OCI-LY1 (cell line): Measurements from ENCODE around the gene LCP2.

Experiments used
- H2AFZ ChIP-seq: fragments of 200-600 bp; sonication (generic), shearing (Covaris generic); 2 replicates; pipeline ENCODE4 v1.6.0; 2014; ENCODE audit warnings: antibody characterized with exemption, mild to moderate bottlenecking, low read length
- H3F3A ChIP-seq: fragments of 200-600 bp; sonication (generic), shearing (Covaris generic); 2 replicates; pipeline ENCODE4 v1.6.0; 2014; ENCODE audit warnings: mild to moderate bottlenecking, antibody characterized with exemption, low read length, moderate library complexity; ENCODE audit not compliant: insufficient read depth
- H3K27ac ChIP-seq: fragments of 200-600 bp; sonication (generic); 2 replicates; pipeline ENCODE4 v1.5.1; 2014; ENCODE audit warnings: low read length, mixed run types, mild to moderate bottlenecking, low read depth; ENCODE audit not compliant: poor library complexity, severe bottlenecking
- H3K27me3 ChIP-seq: fragments of 200-600 bp; sonication (generic); 2 replicates; pipeline ENCODE4 v1.6.0; 2014; ENCODE audit warnings: antibody characterized with exemption, mild to moderate bottlenecking, low read length, moderate library complexity; ENCODE audit not compliant: insufficient read depth
- H3K36me3 ChIP-seq: fragments of 200-600 bp; sonication (generic); 2 replicates; pipeline ENCODE4 v1.6.1; 2014; ENCODE audit warnings: mild to moderate bottlenecking, antibody characterized with exemption, low read length, moderate library complexity, mixed read lengths; ENCODE audit not compliant: insufficient read depth
- H3K4me1 ChIP-seq: fragments of 200-600 bp; sonication (generic); 2 replicates; pipeline ENCODE4 v1.5.1; 2014; ENCODE audit warnings: mild to moderate bottlenecking, low read length, moderate library complexity; ENCODE audit not compliant: insufficient read depth, severe bottlenecking
- H3K4me2 ChIP-seq: fragments of 200-600 bp; sonication (generic), shearing (Covaris generic); 2 replicates; pipeline ENCODE4 v1.6.1; 2014; ENCODE audit warnings: low read length
- H3K4me3 ChIP-seq: fragments of 200-600 bp; sonication (generic); 2 replicates; pipeline ENCODE4 v1.5.1; 2014; ENCODE audit warnings: low read length, low read depth, mild to moderate bottlenecking, mixed read lengths; ENCODE audit not compliant: poor library complexity, severe bottlenecking
- H3K79me2 ChIP-seq: fragments of 200-600 bp; shearing (Covaris generic); 2 replicates; pipeline ENCODE4 v1.6.1; 2016; ENCODE audit warnings: mixed run types, low read length, mixed read lengths; ENCODE audit not compliant: insufficient read depth
- H3K9ac ChIP-seq: fragments of 200-600 bp; sonication (generic), shearing (Covaris generic); 2 replicates; pipeline ENCODE4 v1.6.1; 2014; ENCODE audit warnings: mild to moderate bottlenecking, low read length, mixed read lengths
- H3K9me2 ChIP-seq: fragments of 200-600 bp; sonication (generic), shearing (Covaris generic); 2 replicates; pipeline ENCODE4 v1.6.1; 2014; ENCODE audit warnings: low read depth, mild to moderate bottlenecking, low read length, mixed read lengths
- H3K9me3 ChIP-seq: fragments of 200-600 bp; shearing (Covaris generic); 2 replicates; pipeline ENCODE4 v1.6.1; 2014; ENCODE audit warnings: low read length, mixed read lengths
- H4K20me1 ChIP-seq: fragments of 200-600 bp; sonication (generic), shearing (Covaris generic); 2 replicates; pipeline ENCODE4 v1.6.0; 2016; ENCODE audit warnings: mild to moderate bottlenecking, low read length; ENCODE audit not compliant: insufficient read depth
- CTCF ChIP-seq: fragments of 200-600 bp; sonication (generic), shearing (Covaris generic); IDR thresholded peaks from 2 replicates; pipeline ENCODE4 v1.5.1; 2017; ENCODE audit warnings: mild to moderate bottlenecking, antibody characterized with exemption, low read length, moderate library complexity, mixed read lengths
- EZH2 ChIP-seq: fragments of 200-600 bp; sonication (generic), shearing (Covaris generic); IDR thresholded peaks from 2 replicates; pipeline ENCODE4 v1.8.0; 2017; ENCODE audit warnings: borderline replicate concordance, mixed run types, mild to moderate bottlenecking, antibody characterized with exemption, low read length, moderate library complexity, mixed read lengths

Gene LCP2

DNA sequence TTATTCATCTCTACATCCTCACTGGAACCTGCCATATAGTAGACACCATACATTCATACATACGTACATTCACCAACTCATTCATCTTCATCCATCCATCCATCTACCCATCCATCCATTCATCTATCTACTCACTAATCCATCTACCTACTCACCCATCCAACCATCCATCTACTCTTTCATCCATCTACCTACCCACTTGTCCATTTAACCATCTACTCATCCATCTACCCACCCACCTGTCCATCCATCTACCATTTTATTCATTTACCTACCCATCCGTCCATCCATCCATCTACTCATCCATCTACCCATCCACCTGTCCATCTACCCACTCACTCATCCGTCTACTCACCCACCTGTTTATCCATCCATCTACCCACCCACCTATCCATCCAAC is 31.9 kb upstream of the LCP2 start:
- H3K4me1 ChIP-seq = peaks cover 9% of the 10 kb centered on the region
- H3K27me3 ChIP-seq = peaks cover 4% of the 10 kb centered on the region; the same call in 1 of the 2 replicates
- no peak overlapping the region for H3K27ac ChIP-seq
- no peak overlapping the region for H3K4me3 ChIP-seq
- H3K4me2 ChIP-seq = no peak overlapping the region
- no peak overlapping the region for H2AFZ ChIP-seq
- no peaks in the 10 kb centered on the region for H3K36me3 ChIP-seq
- no peaks in the 10 kb centered on the region for H3F3A ChIP-seq
- no peaks in the 10 kb centered on the region for H3K9me3 ChIP-seq
- TF ChIP-seq CTCF (no peak), EZH2 (no peak)
- H3K79me2 ChIP-seq = no peaks in the 10 kb centered on the region
- H3K9me2 ChIP-seq = no peaks in the 10 kb centered on the region
- H4K20me1 ChIP-seq = no peaks in the 10 kb centered on the region
- no peak overlapping the region for H3K9ac ChIP-seq

GRCh38 chr5:170327829-170328228 is 30.3 kb upstream of the LCP2 start:
- no peak overlapping the region for H3K4me2 ChIP-seq
- no peaks in the 10 kb centered on the region for H4K20me1 ChIP-seq
- no peaks in the 10 kb centered on the region for H3K9me2 ChIP-seq
- H3K4me3 ChIP-seq = no peak overlapping the region
- no peaks in the 10 kb centered on the region for H3K9me3 ChIP-seq
- peaks cover 9% of the 10 kb centered on the region for H3K4me1 ChIP-seq
- no peaks in the 10 kb centered on the region for H3K79me2 ChIP-seq
- H2AFZ ChIP-seq = no peak overlapping the region
- H3K9ac ChIP-seq = no peak overlapping the region
- TF ChIP-seq CTCF = no peak
- no peak for TF ChIP-seq EZH2
- no peaks in the 10 kb centered on the region for H3K36me3 ChIP-seq
- no peaks in the 10 kb centered on the region; the same call in 1 of the 2 replicates for H3K27me3 ChIP-seq
- H3F3A ChIP-seq = no peaks in the 10 kb centered on the region
- H3K27ac ChIP-seq = no peak overlapping the region

DNA sequence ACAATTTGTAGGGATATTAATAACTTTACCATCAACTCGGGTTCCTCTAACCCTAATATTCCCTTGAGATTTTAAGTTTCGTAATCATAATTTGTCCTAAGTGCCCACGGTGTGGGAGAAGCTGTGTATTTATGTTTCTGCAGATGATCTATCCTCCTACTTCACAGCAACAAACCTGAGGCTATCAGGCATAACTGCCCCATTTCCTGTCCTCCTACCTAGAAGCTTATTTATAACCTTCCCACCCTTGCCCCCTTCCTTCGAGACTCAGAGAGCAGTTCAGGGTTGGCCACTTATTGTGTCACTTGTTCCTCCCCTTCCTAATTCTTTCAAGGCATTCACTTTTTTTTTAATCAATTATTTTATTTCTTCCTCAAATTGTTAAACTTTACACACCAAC is 29.6 kb upstream of the LCP2 start:
- Histone ChIP-seq H3K4me3 (no peak overlapping the region), H3K36me3 (no peaks in the 10 kb centered on the region), H3K4me1 (peaks cover 9% of the 10 kb centered on the region), H3K27ac (no peak overlapping the region), H3K27me3 (no peaks in the 10 kb centered on the region; the same call in 1 of the 2 replicates), H4K20me1 (no peaks in the 10 kb centered on the region), H3K9me3 (no peaks in the 10 kb centered on the region), H3K4me2 (no peak overlapping the region), H3F3A (no peaks in the 10 kb centered on the region), H3K9ac (no peak overlapping the region), H3K79me2 (no peaks in the 10 kb centered on the region), H2AFZ (no peak overlapping the region), H3K9me2 (no peaks in the 10 kb centered on the region)
- TF ChIP-seq CTCF (no peak), EZH2 (no peak)
